ENCODE measurements around the gene HTT.
"Not testable (repeated sequence)": the region's sequence is repeated elsewhere in the genome, so short reads cannot be mapped to it uniquely, and the experiment has no call there.

HTT gene

DNA sequence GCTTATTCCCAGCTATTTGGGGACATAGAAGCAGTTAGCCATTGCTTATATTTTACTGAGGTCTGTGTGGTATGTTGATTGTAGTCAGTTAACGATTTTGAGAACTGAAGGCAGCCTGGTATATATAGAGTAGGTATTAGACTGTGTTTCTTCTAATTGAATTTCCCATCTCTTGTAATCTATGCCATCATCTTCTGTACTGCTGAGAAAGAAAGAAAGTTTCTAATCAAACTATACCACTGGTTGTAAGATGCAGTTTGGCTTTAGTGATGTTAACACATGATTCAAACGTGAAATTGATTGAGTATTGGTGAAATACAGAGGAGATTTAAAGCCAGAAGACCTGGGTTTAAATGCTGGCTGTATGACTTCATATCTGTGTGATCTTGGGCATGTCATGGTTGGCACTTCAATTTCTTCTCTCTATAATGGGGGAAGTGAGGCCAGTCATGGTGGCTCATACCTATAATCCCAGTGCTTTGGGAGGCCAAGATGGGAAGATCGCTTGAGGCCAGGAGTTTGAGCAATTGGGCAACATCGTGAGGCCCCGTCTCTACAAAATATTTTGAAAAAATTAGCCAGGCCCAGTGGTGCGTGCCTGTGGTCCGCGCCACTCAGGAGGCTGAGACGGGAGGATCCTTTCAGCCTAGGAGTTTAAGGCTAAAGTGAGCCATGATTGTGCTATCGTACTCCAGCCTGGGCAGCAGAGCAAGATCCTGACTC, 11.6 kb downstream of the HTT start:
- H3K27me3 ChIP-seq (ENCODE audit: insufficient read depth, poor library complexity, severe bottlenecking) = no peaks in the 10 kb centered on the region
- H3K4me3 ChIP-seq (replicated peaks; ENCODE audit: insufficient read depth, low read length) = no peak overlapping the region
- no peak for DNase-seq (ENCODE audit: low read depth in 1 of 2, low spot score in 1 of 2)
- TF ChIP-seq SPI1 (IDR thresholded peaks at IDR 0.05; ENCODE audit: borderline replicate concordance, low read depth) (no peak), POLR2AphosphoS5 (IDR thresholded peaks at IDR 0.05; ENCODE audit: low read depth) (no peak), GABPA (IDR thresholded peaks at IDR 0.05; ENCODE audit: low read depth) (no peak)
- TF ChIP-seq, protein P1, sequence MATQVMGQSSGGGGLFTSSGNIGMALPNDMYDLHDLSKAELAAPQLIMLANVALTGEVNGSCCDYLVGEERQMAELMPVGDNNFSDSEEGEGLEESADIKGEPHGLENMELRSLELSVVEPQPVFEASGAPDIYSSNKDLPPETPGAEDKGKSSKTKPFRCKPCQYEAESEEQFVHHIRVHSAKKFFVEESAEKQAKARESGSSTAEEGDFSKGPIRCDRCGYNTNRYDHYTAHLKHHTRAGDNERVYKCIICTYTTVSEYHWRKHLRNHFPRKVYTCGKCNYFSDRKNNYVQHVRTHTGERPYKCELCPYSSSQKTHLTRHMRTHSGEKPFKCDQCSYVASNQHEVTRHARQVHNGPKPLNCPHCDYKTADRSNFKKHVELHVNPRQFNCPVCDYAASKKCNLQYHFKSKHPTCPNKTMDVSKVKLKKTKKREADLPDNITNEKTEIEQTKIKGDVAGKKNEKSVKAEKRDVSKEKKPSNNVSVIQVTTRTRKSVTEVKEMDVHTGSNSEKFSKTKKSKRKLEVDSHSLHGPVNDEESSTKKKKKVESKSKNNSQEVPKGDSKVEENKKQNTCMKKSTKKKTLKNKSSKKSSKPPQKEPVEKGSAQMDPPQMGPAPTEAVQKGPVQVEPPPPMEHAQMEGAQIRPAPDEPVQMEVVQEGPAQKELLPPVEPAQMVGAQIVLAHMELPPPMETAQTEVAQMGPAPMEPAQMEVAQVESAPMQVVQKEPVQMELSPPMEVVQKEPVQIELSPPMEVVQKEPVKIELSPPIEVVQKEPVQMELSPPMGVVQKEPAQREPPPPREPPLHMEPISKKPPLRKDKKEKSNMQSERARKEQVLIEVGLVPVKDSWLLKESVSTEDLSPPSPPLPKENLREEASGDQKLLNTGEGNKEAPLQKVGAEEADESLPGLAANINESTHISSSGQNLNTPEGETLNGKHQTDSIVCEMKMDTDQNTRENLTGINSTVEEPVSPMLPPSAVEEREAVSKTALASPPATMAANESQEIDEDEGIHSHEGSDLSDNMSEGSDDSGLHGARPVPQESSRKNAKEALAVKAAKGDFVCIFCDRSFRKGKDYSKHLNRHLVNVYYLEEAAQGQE (IDR thresholded peaks at IDR 0.05; ENCODE audit: insufficient replicate concordance, low read depth) = no peak
- TF ChIP-seq, protein P2, sequence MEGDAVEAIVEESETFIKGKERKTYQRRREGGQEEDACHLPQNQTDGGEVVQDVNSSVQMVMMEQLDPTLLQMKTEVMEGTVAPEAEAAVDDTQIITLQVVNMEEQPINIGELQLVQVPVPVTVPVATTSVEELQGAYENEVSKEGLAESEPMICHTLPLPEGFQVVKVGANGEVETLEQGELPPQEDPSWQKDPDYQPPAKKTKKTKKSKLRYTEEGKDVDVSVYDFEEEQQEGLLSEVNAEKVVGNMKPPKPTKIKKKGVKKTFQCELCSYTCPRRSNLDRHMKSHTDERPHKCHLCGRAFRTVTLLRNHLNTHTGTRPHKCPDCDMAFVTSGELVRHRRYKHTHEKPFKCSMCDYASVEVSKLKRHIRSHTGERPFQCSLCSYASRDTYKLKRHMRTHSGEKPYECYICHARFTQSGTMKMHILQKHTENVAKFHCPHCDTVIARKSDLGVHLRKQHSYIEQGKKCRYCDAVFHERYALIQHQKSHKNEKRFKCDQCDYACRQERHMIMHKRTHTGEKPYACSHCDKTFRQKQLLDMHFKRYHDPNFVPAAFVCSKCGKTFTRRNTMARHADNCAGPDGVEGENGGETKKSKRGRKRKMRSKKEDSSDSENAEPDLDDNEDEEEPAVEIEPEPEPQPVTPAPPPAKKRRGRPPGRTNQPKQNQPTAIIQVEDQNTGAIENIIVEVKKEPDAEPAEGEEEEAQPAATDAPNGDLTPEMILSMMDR (IDR thresholded peaks at IDR 0.05; ENCODE audit: insufficient read depth, low read length) = no peak
- H3K27ac ChIP-seq (replicated peaks) = no peak overlapping the region

DNA sequence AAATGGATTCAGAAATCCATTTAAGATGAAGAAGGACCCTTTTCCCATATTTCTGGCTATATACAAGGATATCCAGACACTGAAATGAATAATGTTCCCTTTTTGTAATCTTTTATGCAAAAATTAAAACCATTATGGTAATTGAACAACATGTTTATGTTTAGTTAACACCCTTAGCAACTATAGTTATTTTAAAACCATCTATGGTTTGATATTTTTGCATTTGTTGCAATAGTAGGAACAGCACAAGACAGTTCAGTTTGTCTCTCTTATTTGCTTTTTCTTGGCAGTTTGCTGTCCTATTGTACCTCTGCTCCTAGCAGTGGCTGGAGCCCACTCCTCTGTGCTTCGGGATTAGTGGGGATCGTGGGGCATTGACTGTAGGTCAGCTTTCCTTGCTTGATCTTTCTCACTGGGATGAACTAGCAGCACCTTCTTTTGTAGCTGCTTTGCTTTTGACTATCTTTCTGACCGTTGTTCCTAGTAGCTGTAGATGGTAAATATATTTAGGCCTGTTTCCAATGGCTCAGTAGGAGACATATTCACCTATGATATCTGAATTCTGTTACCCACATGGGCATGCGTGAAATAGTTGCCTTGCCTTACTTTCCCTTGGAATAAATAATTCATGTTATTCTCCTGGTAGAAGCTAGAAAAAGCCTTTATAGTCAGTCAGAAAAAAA, 12.8 kb downstream of the HTT start:
- Histone ChIP-seq H3K27me3 (ENCODE audit: insufficient read depth, poor library complexity, severe bottlenecking) (no peaks in the 10 kb centered on the region), H3K4me3 (replicated peaks; ENCODE audit: insufficient read depth, low read length) (no peak overlapping the region), H3K27ac (replicated peaks) (no peak overlapping the region)
- TF ChIP-seq SPI1 (IDR thresholded peaks at IDR 0.05; ENCODE audit: borderline replicate concordance, low read depth) = no peak
- no peak for TF ChIP-seq GABPA (IDR thresholded peaks at IDR 0.05; ENCODE audit: low read depth)
- no peak for TF ChIP-seq POLR2AphosphoS5 (IDR thresholded peaks at IDR 0.05; ENCODE audit: low read depth)
- TF ChIP-seq, protein P2 (IDR thresholded peaks at IDR 0.05; ENCODE audit: insufficient read depth, low read length) = no peak
- TF ChIP-seq, protein P1 (IDR thresholded peaks at IDR 0.05; ENCODE audit: insufficient replicate concordance, low read depth) = no peak
- no peak for DNase-seq (ENCODE audit: low read depth in 1 of 2, low spot score in 1 of 2)

DNA sequence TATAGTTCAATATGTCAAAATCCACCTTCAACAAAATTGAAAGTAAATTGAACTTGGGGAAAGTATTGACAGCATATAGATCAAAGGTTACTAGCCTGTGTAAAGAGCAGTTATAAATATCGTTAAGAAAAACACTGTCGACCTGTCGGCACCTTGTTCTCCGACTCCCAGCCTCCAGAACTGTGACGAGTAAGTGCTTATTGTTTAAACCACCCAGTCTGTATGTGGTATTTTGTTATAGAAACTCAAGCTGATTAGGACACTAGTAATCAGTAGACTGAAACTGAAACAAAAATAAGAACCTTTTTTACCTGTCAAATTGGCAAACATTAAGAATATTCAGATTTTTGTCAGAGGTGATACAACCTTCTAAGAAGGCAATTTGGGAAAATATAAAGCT, 17.0 kb downstream of the HTT start:
- no peak for DNase-seq (ENCODE audit: low read depth in 1 of 2, low spot score in 1 of 2)
- Histone ChIP-seq H3K27ac (replicated peaks) (no peak overlapping the region), H3K4me3 (replicated peaks; ENCODE audit: insufficient read depth, low read length) (no peak overlapping the region), H3K27me3 (ENCODE audit: insufficient read depth, poor library complexity, severe bottlenecking) (no peaks in the 10 kb centered on the region)
- no peak for TF ChIP-seq POLR2AphosphoS5 (IDR thresholded peaks at IDR 0.05; ENCODE audit: low read depth)
- TF ChIP-seq, protein P2 (IDR thresholded peaks at IDR 0.05; ENCODE audit: insufficient read depth, low read length) = no peak
- TF ChIP-seq, protein P1 (IDR thresholded peaks at IDR 0.05; ENCODE audit: insufficient replicate concordance, low read depth) = no peak
- TF ChIP-seq SPI1 (IDR thresholded peaks at IDR 0.05; ENCODE audit: borderline replicate concordance, low read depth) = no peak
- no peak for TF ChIP-seq GABPA (IDR thresholded peaks at IDR 0.05; ENCODE audit: low read depth)

DNA sequence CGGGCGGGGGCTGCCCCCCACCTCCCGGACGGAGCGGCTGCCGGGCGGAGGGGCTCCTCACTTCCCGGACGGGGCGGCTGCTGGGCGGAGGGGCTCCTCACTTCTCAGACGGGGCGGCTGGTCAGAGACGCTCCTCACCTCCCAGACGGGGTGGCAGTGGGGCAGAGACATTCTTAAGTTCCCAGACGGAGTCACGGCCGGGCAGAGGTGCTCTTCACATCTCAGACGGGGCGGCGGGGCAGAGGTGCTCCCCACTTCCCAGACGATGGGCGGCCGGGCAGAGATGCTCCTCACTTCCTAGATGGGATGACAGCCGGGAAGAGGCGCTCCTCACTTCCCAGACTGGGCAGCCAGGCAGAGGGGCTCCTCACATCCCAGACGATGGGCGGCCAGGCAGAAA, 20.2 kb downstream of the HTT start:
- not testable (repeated sequence) for H3K27me3 ChIP-seq (ENCODE audit: insufficient read depth, poor library complexity, severe bottlenecking); H3K27ac ChIP-seq (replicated peaks); H3K4me3 ChIP-seq (replicated peaks; ENCODE audit: insufficient read depth, low read length); DNase-seq (ENCODE audit: low read depth in 1 of 2, low spot score in 1 of 2)
